Mesendoderm (in vitro differentiated cells): ENCODE results near the gene CCDC30.
A peak's percentile ranks its signal among the peaks of the same experiment; 100 is the strongest.

ENCODE experiments used
- DNase-seq: peaks from one replicate; pipeline ENCODE4 v3.0.0; 2013
- H2AK5ac ChIP-seq: 2 replicates; pipeline ENCODE4 v1.6.1; 2013; ENCODE audit warnings: low read length, inconsistent platforms
- H2BK120ac ChIP-seq: 2 replicates; pipeline ENCODE4 v1.6.1; 2013; ENCODE audit warnings: low read depth, mild to moderate bottlenecking, low read length, moderate library complexity, mixed read lengths
- H2BK15ac ChIP-seq: replicated peaks from 2 replicates; pipeline ENCODE4 v1.6.1; 2013; ENCODE audit warnings: low read depth, mild to moderate bottlenecking, moderate library complexity
- H2BK5ac ChIP-seq: 2 replicates; pipeline ENCODE4 v1.6.1; 2013; ENCODE audit warnings: low read length, inconsistent platforms
- H3K18ac ChIP-seq: 2 replicates; pipeline ENCODE4 v1.6.1; 2013; ENCODE audit warnings: mild to moderate bottlenecking, low read length, mixed read lengths
- H3K23ac ChIP-seq: one replicate; pipeline ENCODE4 v1.6.1; 2013; ENCODE audit warnings: low read length
- H3K27ac ChIP-seq: 2 replicates; pipeline ENCODE4 v1.5.1; 2013; ENCODE audit warnings: low read depth, mild to moderate bottlenecking, inconsistent platforms, low read length, moderate library complexity
- H3K27me3 ChIP-seq: 2 replicates; pipeline ENCODE4 v1.6.1; 2013; ENCODE audit warnings: low read length, control low read depth, mild to moderate bottlenecking, inconsistent platforms; ENCODE audit not compliant: insufficient read depth, poor library complexity
- H3K36me3 ChIP-seq: 2 replicates; pipeline ENCODE4 v1.6.1; 2013; ENCODE audit warnings: low read length, inconsistent platforms; ENCODE audit not compliant: control insufficient read depth, insufficient read depth
- H3K4ac ChIP-seq: one replicate; pipeline ENCODE4 v1.6.1; 2013; ENCODE audit warnings: low read depth, mild to moderate bottlenecking, low read length, moderate library complexity
- H3K4me1 ChIP-seq: 2 replicates; pipeline ENCODE4 v1.6.1; 2013; ENCODE audit warnings: low read depth, low read length, inconsistent platforms; ENCODE audit not compliant: control insufficient read depth
- H3K4me2 ChIP-seq: 2 replicates; pipeline ENCODE4 v1.6.1; 2013; ENCODE audit warnings: low read length
- H3K4me3 ChIP-seq: 2 replicates; pipeline ENCODE4 v1.5.1; 2013; ENCODE audit warnings: mild to moderate bottlenecking, low read length
- H3K56ac ChIP-seq: one replicate; pipeline ENCODE4 v1.6.1; 2013; ENCODE audit warnings: low read length
- H3K79me1 ChIP-seq: 2 replicates; pipeline ENCODE4 v1.6.1; 2013; ENCODE audit warnings: low read length, inconsistent platforms
- H3K79me2 ChIP-seq: 2 replicates; pipeline ENCODE4 v1.6.1; 2013; ENCODE audit warnings: mild to moderate bottlenecking, low read length; ENCODE audit not compliant: control insufficient read depth, insufficient read depth
- H3K9ac ChIP-seq: 2 replicates; pipeline ENCODE4 v1.6.1; 2013; ENCODE audit warnings: low read length, inconsistent platforms
- H4K5ac ChIP-seq: one replicate; pipeline ENCODE4 v1.6.1; 2013; ENCODE audit warnings: low read length
- H4K8ac ChIP-seq: one replicate; pipeline ENCODE4 v1.6.1; 2013; ENCODE audit warnings: low read depth, mild to moderate bottlenecking, control low read depth, low read length, moderate library complexity
- WGBS: extraction: QIAGEN DNeasy Blood & Tissue Kit; methylation state at CpG from one replicate; pipeline ENCODE4 v1.1.7; 2013; ENCODE audit warnings: low lambda C conversion rate, missing lambda C conversion rate; ENCODE audit not compliant: insufficient coverage; ENCODE audit errors: extremely low coverage; 5-methylcytosine and 5-hydroxymethylcytosine counted together

Gene CCDC30

GRCh38 chr1:42429603-42430002 lies 33.5 kb upstream of the CCDC30 start:
- Histone ChIP-seq H3K56ac (no peak overlapping the region), H4K8ac (no peak overlapping the region), H3K18ac (peak overlapping the region; percentile 66), H2BK15ac (no peak overlapping the region), H3K4me1 (peaks cover 3% of the 10 kb centered on the region), H2BK120ac (no peak overlapping the region), H3K4me3 (no peak overlapping the region), H3K79me2 (no peaks in the 10 kb centered on the region), H3K36me3 (no peaks in the 10 kb centered on the region), H2AK5ac (no peak overlapping the region), H3K27me3 (no peaks in the 10 kb centered on the region), H3K4me2 (no peak overlapping the region), H3K4ac (no peak overlapping the region), H3K27ac (no peak overlapping the region), H4K5ac (no peak overlapping the region), H3K79me1 (no peaks in the 10 kb centered on the region), H2BK5ac (no peak overlapping the region), H3K23ac (no peak overlapping the region), H3K9ac (no peak overlapping the region)
- WGBS, result no CpG with 5 or more reads among the region's 1 CpG
- DNase-seq, result peak; percentile 61

GRCh38 chr1:42430286-42431135 lies 32.6 kb upstream of the CCDC30 start:
- Histone ChIP-seq H2AK5ac (no peak overlapping the region), H3K27me3 (no peaks in the 10 kb centered on the region), H3K4me2 (no peak overlapping the region), H2BK15ac (no peak overlapping the region), H3K79me1 (no peaks in the 10 kb centered on the region), H3K56ac (no peak overlapping the region), H4K5ac (no peak overlapping the region), H3K4me3 (no peak overlapping the region), H3K27ac (no peak overlapping the region), H3K4ac (no peak overlapping the region), H2BK5ac (no peak overlapping the region), H3K18ac (no peak overlapping the region), H3K79me2 (no peaks in the 10 kb centered on the region), H3K23ac (no peak overlapping the region), H3K9ac (no peak overlapping the region), H3K36me3 (no peaks in the 10 kb centered on the region), H4K8ac (no peak overlapping the region), H3K4me1 (peaks cover 3% of the 10 kb centered on the region), H2BK120ac (no peak overlapping the region)
- WGBS, result no CpG with 5 or more reads among the region's 3 CpGs
- DNase-seq, result no peak

GRCh38 chr1:42431514-42431913 lies 31.6 kb upstream of the CCDC30 start:
- Histone ChIP-seq H3K79me2 (no peaks in the 10 kb centered on the region), H4K5ac (no peak overlapping the region), H2BK120ac (no peak overlapping the region), H2BK15ac (no peak overlapping the region), H3K4ac (no peak overlapping the region), H3K56ac (no peak overlapping the region), H3K79me1 (no peaks in the 10 kb centered on the region), H4K8ac (no peak overlapping the region), H3K4me1 (peaks cover 3% of the 10 kb centered on the region), H3K36me3 (no peaks in the 10 kb centered on the region), H2BK5ac (no peak overlapping the region), H3K18ac (no peak overlapping the region), H3K23ac (no peak overlapping the region), H3K27ac (no peak overlapping the region), H3K4me2 (no peak overlapping the region), H3K27me3 (no peaks in the 10 kb centered on the region), H2AK5ac (no peak overlapping the region), H3K4me3 (no peak overlapping the region), H3K9ac (no peak overlapping the region)
- no peak for DNase-seq
- WGBS, result no CpG with 5 or more reads among the region's 3 CpGs

- Histone ChIP-seq H3K79me1 (no peaks in the 10 kb centered on the region), H3K36me3 (no peaks in the 10 kb centered on the region), H4K5ac (no peak overlapping the region), H2BK15ac (no peak overlapping the region), H2BK120ac (no peak overlapping the region), H3K18ac (no peak overlapping the region), H3K4ac (no peak overlapping the region), H3K9ac (no peak overlapping the region), H3K56ac (no peak overlapping the region), H3K27ac (no peak overlapping the region), H2AK5ac (no peak overlapping the region), H3K4me2 (no peak overlapping the region), H3K79me2 (no peaks in the 10 kb centered on the region), H2BK5ac (no peak overlapping the region), H3K4me3 (no peak overlapping the region), H3K23ac (no peak overlapping the region), H3K27me3 (no peaks in the 10 kb centered on the region), H4K8ac (no peak overlapping the region), H3K4me1 (peaks cover 3% of the 10 kb centered on the region)
- WGBS, result no CpG with 5 or more reads among the region's 4 CpGs
- peak; percentile 58 for DNase-seq
Measured at GRCh38 chr1:42432714-42433113, 30.4 kb upstream of the CCDC30 start.

- Histone ChIP-seq H3K79me1 (no peaks in the 10 kb centered on the region), H3K36me3 (no peaks in the 10 kb centered on the region), H3K27ac (no peak overlapping the region), H3K18ac (no peak overlapping the region), H4K8ac (no peak overlapping the region), H2BK15ac (no peak overlapping the region), H3K23ac (no peak overlapping the region), H4K5ac (no peak overlapping the region), H3K79me2 (no peaks in the 10 kb centered on the region), H3K27me3 (no peaks in the 10 kb centered on the region), H2BK5ac (no peak overlapping the region), H3K4me2 (no peak overlapping the region), H3K56ac (no peak overlapping the region), H2BK120ac (no peak overlapping the region), H3K4me3 (no peak overlapping the region), H3K4me1 (peaks cover 3% of the 10 kb centered on the region), H2AK5ac (no peak overlapping the region), H3K4ac (no peak overlapping the region), H3K9ac (no peak overlapping the region)
- DNase-seq, result peak; percentile 34
- WGBS, result no CpG with 5 or more reads among the region's 6 CpGs
Measured at GRCh38 chr1:42433369-42433768, 29.7 kb upstream of the CCDC30 start.

- no peaks in the 10 kb centered on the region for H3K79me1 ChIP-seq
- DNase-seq, result no peak
- peaks cover 3% of the 10 kb centered on the region for H3K4me1 ChIP-seq
- H2BK15ac ChIP-seq, result no peak overlapping the region
- no peak overlapping the region for H3K18ac ChIP-seq
- no CpG with 5 or more reads among the region's 4 CpGs for WGBS
- no peak overlapping the region for H2AK5ac ChIP-seq
- no peak overlapping the region for H3K9ac ChIP-seq
- no peaks in the 10 kb centered on the region for H3K27me3 ChIP-seq
- no peak overlapping the region for H3K4ac ChIP-seq
- no peaks in the 10 kb centered on the region for H3K36me3 ChIP-seq
- H3K4me3 ChIP-seq, result no peak overlapping the region
- no peak overlapping the region for H3K27ac ChIP-seq
- H3K4me2 ChIP-seq, result no peak overlapping the region
- H4K8ac ChIP-seq, result no peak overlapping the region
- no peak overlapping the region for H3K23ac ChIP-seq
- no peak overlapping the region for H3K56ac ChIP-seq
- H4K5ac ChIP-seq, result no peak overlapping the region
- no peak overlapping the region for H2BK5ac ChIP-seq
- H3K79me2 ChIP-seq, result no peaks in the 10 kb centered on the region
- H2BK120ac ChIP-seq, result no peak overlapping the region
Measured at GRCh38 chr1:42434340-42434739, 28.7 kb upstream of the CCDC30 start.
